SK-N-SH (cell line): ENCODE results near the gene NAPB.

Experiments
- EP300 ChIP-seq, 2 experiments: IDR thresholded peaks; 2 replicates each; pipeline versions ENCODE4 v1.4.0 to v1.6.1; 2012; ENCODE audit warnings: borderline replicate concordance in 1 of 2, low read depth in 1 of 2, low read length in 1 of 2
- SMC3 ChIP-seq: IDR thresholded peaks from 2 replicates; pipeline ENCODE4 v1.6.1; 2012; ENCODE audit warnings: low read depth, low read length, improper control_type of control experiment
- TF ChIP-seq, protein P1 (sequence below): fragments of 200-600 bp; sonication (generic); IDR thresholded peaks from 2 replicates; pipeline ENCODE4 v1.6.1; 2017; ENCODE audit warnings: antibody characterized with exemption, mild to moderate bottlenecking, moderate library complexity
- TF ChIP-seq, protein P2 (sequence below): IDR thresholded peaks from 2 replicates; pipeline ENCODE4 v1.4.0; 2012; ENCODE audit warnings: low read depth, borderline replicate concordance

GRCh38 chr20:23326774-23327173 lies 94.5 kb downstream of the NAPB start:
- TF ChIP-seq, protein P1, sequence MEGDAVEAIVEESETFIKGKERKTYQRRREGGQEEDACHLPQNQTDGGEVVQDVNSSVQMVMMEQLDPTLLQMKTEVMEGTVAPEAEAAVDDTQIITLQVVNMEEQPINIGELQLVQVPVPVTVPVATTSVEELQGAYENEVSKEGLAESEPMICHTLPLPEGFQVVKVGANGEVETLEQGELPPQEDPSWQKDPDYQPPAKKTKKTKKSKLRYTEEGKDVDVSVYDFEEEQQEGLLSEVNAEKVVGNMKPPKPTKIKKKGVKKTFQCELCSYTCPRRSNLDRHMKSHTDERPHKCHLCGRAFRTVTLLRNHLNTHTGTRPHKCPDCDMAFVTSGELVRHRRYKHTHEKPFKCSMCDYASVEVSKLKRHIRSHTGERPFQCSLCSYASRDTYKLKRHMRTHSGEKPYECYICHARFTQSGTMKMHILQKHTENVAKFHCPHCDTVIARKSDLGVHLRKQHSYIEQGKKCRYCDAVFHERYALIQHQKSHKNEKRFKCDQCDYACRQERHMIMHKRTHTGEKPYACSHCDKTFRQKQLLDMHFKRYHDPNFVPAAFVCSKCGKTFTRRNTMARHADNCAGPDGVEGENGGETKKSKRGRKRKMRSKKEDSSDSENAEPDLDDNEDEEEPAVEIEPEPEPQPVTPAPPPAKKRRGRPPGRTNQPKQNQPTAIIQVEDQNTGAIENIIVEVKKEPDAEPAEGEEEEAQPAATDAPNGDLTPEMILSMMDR, result no peak
- TF ChIP-seq, protein P2, sequence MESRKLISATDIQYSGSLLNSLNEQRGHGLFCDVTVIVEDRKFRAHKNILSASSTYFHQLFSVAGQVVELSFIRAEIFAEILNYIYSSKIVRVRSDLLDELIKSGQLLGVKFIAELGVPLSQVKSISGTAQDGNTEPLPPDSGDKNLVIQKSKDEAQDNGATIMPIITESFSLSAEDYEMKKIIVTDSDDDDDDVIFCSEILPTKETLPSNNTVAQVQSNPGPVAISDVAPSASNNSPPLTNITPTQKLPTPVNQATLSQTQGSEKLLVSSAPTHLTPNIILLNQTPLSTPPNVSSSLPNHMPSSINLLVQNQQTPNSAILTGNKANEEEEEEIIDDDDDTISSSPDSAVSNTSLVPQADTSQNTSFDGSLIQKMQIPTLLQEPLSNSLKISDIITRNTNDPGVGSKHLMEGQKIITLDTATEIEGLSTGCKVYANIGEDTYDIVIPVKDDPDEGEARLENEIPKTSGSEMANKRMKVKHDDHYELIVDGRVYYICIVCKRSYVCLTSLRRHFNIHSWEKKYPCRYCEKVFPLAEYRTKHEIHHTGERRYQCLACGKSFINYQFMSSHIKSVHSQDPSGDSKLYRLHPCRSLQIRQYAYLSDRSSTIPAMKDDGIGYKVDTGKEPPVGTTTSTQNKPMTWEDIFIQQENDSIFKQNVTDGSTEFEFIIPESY, result no peak
- no peak for TF ChIP-seq EP300 (IDR thresholded peaks at IDR 0.05; ENCODE audit: borderline replicate concordance in 1 of 2, low read depth in 1 of 2, low read length in 1 of 2)
- TF ChIP-seq SMC3, result no peak
